Measurements from ENCODE around the gene ATG4B.
A peak's percentile ranks its signal among the peaks of the same experiment; 100 is the strongest.

ATG4B gene

DNA sequence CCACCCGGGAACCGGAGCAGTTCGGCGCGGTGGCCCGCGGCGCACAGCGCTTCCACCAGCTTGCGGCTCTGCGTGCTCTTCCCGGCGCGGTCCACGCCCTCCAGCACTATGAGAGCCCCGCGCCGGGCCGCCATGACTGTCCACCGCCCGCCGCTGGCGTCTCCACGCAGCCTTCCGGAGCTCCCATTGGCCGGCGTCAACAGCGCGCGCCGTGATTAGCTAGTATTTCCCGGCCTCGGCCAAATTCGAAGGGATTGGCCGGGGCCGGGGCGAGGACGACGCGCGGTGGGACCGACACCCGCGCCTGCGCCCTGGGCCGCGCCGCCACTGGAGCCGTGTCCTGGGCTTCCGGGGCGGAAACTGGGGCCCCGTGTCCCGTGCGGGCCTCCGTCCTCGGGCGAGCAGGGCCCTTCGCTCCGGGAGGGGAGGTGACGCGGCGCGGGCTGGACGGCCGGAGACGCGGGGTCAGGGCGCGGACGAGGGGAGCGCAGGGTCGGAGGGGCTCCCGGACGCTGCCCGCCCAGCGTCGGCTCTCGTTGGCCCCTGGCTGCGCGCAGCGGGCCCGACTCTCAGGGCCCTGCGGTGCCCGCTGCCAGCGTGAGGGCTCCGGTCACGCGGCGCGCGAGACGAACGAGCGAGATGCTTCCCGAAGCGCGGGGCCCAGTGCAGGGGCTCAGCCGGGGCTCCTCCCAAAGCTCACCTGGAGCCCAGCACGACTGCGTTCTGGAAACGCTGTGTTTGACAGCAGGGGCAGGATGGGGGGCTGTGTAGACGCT is 49.3 kb downstream of the ATG4B start, which contains the start of gene DTYMK:
DTYMK (minus strand) TSS at position 166 of the 776 bp plus-strand sequence; CDS start at position 134, 32 bp downstream.
- Histone ChIP-seq H3K4ac (ENCODE audit: low read depth, low read length) (peak within 1 kb of the TSS; percentile 97), H2AK5ac (ENCODE audit: low read length) (peak within 1 kb of the TSS; percentile 82), H3K9ac (ENCODE audit: low read length) (peak within 1 kb of the TSS; percentile 99), H3K79me1 (ENCODE audit: low read length) (peaks cover 15% of the 10 kb centered on the region), H2BK5ac (ENCODE audit: low read length) (no peak within 1 kb of the TSS), H3K4me3 (ENCODE audit: low read length) (peak within 1 kb of the TSS; percentile 95), H2BK120ac (ENCODE audit: low read depth, low read length) (no peak within 1 kb of the TSS), H3K36me3 (ENCODE audit: control insufficient read depth, insufficient read depth, low read length) (peaks cover 3% of the 10 kb centered on the region), H4K5ac (ENCODE audit: low read length) (no peak within 1 kb of the TSS), H3K27ac (ENCODE audit: low read depth, low read length) (peak within 1 kb of the TSS; percentile 85), H3K4me1 (ENCODE audit: control insufficient read depth, low read depth, low read length) (peaks cover 3% of the 10 kb centered on the region), H3K4me2 (ENCODE audit: low read length) (peak within 1 kb of the TSS; percentile 91), H4K8ac (ENCODE audit: low read depth, low read length) (peak within 1 kb of the TSS; percentile 65), H3K56ac (ENCODE audit: low read length) (peak within 1 kb of the TSS; percentile 96), H3K79me2 (ENCODE audit: control insufficient read depth, insufficient read depth, low read length) (peaks cover 16% of the 10 kb centered on the region), H3K18ac (ENCODE audit: low read length) (peak within 1 kb of the TSS; percentile 82), H3K27me3 (ENCODE audit: insufficient read depth, low read length, poor library complexity) (no peaks in the 10 kb centered on the region), H3K23ac (ENCODE audit: low read length) (peak within 1 kb of the TSS; percentile 24), H2BK15ac (replicated peaks; ENCODE audit: low read depth) (no peak within 1 kb of the TSS)
- peak; percentile 97 for DNase-seq
- no CpG with 5 or more reads among the region's 102 CpGs for WGBS (ENCODE audit: extremely low coverage, insufficient coverage, low lambda C conversion rate)

DNA sequence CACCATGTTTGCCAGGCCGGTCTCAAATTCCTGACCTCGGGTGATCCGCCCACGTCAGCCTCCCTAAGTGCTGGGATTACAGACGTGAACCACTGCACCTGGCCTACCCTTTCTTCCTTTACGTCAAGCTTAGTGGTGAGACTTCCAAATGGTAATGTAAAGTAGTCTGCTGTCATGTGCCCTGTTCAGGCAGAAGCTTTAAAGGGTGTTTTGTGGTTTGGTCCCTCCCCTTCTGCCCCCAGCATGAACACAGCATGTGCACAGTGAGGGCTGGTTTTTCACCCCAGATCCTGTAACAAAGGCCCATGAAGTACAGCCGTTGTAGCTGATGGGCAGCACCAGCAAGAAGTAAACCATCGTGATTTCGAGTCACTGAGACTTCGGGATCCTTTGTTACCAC is 51.8 kb downstream of the ATG4B start:
- Histone ChIP-seq H3K36me3 (ENCODE audit: control insufficient read depth, insufficient read depth, low read length) (peaks cover 2% of the 10 kb centered on the region), H3K56ac (ENCODE audit: low read length) (no peak overlapping the region), H3K79me1 (ENCODE audit: low read length) (peaks cover 10% of the 10 kb centered on the region), H4K8ac (ENCODE audit: low read depth, low read length) (no peak overlapping the region), H2AK5ac (ENCODE audit: low read length) (no peak overlapping the region), H3K27ac (ENCODE audit: low read depth, low read length) (no peak overlapping the region), H3K4me1 (ENCODE audit: control insufficient read depth, low read depth, low read length) (peaks cover 3% of the 10 kb centered on the region), H2BK120ac (ENCODE audit: low read depth, low read length) (no peak overlapping the region), H3K23ac (ENCODE audit: low read length) (no peak overlapping the region), H3K18ac (ENCODE audit: low read length) (no peak overlapping the region), H4K5ac (ENCODE audit: low read length) (no peak overlapping the region), H3K4me2 (ENCODE audit: low read length) (no peak overlapping the region), H3K4ac (ENCODE audit: low read depth, low read length) (no peak overlapping the region), H2BK5ac (ENCODE audit: low read length) (no peak overlapping the region), H2BK15ac (replicated peaks; ENCODE audit: low read depth) (no peak overlapping the region), H3K4me3 (ENCODE audit: low read length) (no peak overlapping the region), H3K27me3 (ENCODE audit: insufficient read depth, low read length, poor library complexity) (no peaks in the 10 kb centered on the region), H3K79me2 (ENCODE audit: control insufficient read depth, insufficient read depth, low read length) (peaks cover 15% of the 10 kb centered on the region), H3K9ac (ENCODE audit: low read length) (no peak overlapping the region)
- WGBS (ENCODE audit: extremely low coverage, insufficient coverage, low lambda C conversion rate): no CpG with 5 or more reads among the region's 10 CpGs
- DNase-seq: no peak

GRCh38 chr2:241690202-241690717 is 52.8 kb downstream of the ATG4B start:
- no CpG with 5 or more reads among the region's 6 CpGs for whole genome bisulfite sequencing (ENCODE audit: extremely low coverage, insufficient coverage, low lambda C conversion rate)
- no peak overlapping the region for H2BK15ac ChIP-seq (replicated peaks; ENCODE audit: low read depth)
- H3K4ac ChIP-seq (ENCODE audit: low read depth, low read length): no peak overlapping the region
- no peak overlapping the region for H3K27ac ChIP-seq (ENCODE audit: low read depth, low read length)
- no peak overlapping the region for H3K18ac ChIP-seq (ENCODE audit: low read length)
- no peak overlapping the region for H3K4me3 ChIP-seq (ENCODE audit: low read length)
- H3K79me2 ChIP-seq (ENCODE audit: control insufficient read depth, insufficient read depth, low read length): peaks cover 15% of the 10 kb centered on the region
- no peak overlapping the region for H2BK5ac ChIP-seq (ENCODE audit: low read length)
- H2BK120ac ChIP-seq (ENCODE audit: low read depth, low read length): no peak overlapping the region
- peaks cover 3% of the 10 kb centered on the region for H3K4me1 ChIP-seq (ENCODE audit: control insufficient read depth, low read depth, low read length)
- H3K23ac ChIP-seq (ENCODE audit: low read length): no peak overlapping the region
- H3K56ac ChIP-seq (ENCODE audit: low read length): no peak overlapping the region
- H3K79me1 ChIP-seq (ENCODE audit: low read length): peaks cover 10% of the 10 kb centered on the region
- no peak overlapping the region for H3K4me2 ChIP-seq (ENCODE audit: low read length)
- no peak overlapping the region for H2AK5ac ChIP-seq (ENCODE audit: low read length)
- no peak for DNase-seq
- peaks cover 2% of the 10 kb centered on the region for H3K36me3 ChIP-seq (ENCODE audit: control insufficient read depth, insufficient read depth, low read length)
- H4K5ac ChIP-seq (ENCODE audit: low read length): no peak overlapping the region
- no peak overlapping the region for H3K9ac ChIP-seq (ENCODE audit: low read length)
- no peaks in the 10 kb centered on the region for H3K27me3 ChIP-seq (ENCODE audit: insufficient read depth, low read length, poor library complexity)
- H4K8ac ChIP-seq (ENCODE audit: low read depth, low read length): no peak overlapping the region

DNA sequence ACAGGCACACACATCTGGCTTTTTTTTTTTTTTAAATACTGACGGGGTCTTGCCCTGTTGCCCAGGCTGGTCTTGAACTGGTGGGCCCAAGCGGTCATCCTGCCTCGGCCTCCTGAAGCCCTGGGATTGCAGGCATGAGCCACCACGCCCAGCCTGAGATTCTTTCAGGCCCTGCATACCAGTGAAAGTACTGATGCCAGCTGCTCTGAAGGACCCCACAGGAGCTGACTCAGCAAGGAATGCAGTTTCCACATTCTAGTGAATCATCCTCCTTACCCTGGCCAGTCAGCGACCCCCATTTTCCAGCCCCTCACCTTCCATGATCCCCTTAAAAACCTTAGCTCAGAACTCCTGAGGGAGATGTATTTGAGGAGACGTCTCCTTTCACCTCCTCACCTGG is 55.0 kb downstream of the ATG4B start:
- Histone ChIP-seq H4K8ac (ENCODE audit: low read depth, low read length) (no peak overlapping the region), H3K4ac (ENCODE audit: low read depth, low read length) (no peak overlapping the region), H3K27ac (ENCODE audit: low read depth, low read length) (no peak overlapping the region), H3K4me3 (ENCODE audit: low read length) (no peak overlapping the region), H3K56ac (ENCODE audit: low read length) (no peak overlapping the region), H3K4me2 (ENCODE audit: low read length) (no peak overlapping the region), H2AK5ac (ENCODE audit: low read length) (no peak overlapping the region), H3K9ac (ENCODE audit: low read length) (no peak overlapping the region), H3K27me3 (ENCODE audit: insufficient read depth, low read length, poor library complexity) (no peaks in the 10 kb centered on the region), H3K79me2 (ENCODE audit: control insufficient read depth, insufficient read depth, low read length) (peaks cover 7% of the 10 kb centered on the region), H3K79me1 (ENCODE audit: low read length) (peaks cover 5% of the 10 kb centered on the region), H3K36me3 (ENCODE audit: control insufficient read depth, insufficient read depth, low read length) (peaks cover 2% of the 10 kb centered on the region), H2BK15ac (replicated peaks; ENCODE audit: low read depth) (no peak overlapping the region), H2BK120ac (ENCODE audit: low read depth, low read length) (no peak overlapping the region), H4K5ac (ENCODE audit: low read length) (no peak overlapping the region), H2BK5ac (ENCODE audit: low read length) (no peak overlapping the region), H3K23ac (ENCODE audit: low read length) (no peak overlapping the region), H3K18ac (ENCODE audit: low read length) (no peak overlapping the region), H3K4me1 (ENCODE audit: control insufficient read depth, low read depth, low read length) (peaks cover 3% of the 10 kb centered on the region)
- WGBS (ENCODE audit: extremely low coverage, insufficient coverage, low lambda C conversion rate): no CpG with 5 or more reads among the region's 6 CpGs
- peak; percentile 58 for DNase-seq

GRCh38 chr2:241695651-241696050 is 58.2 kb downstream of the ATG4B start:
- H3K27ac ChIP-seq (ENCODE audit: low read depth, low read length): no peak overlapping the region
- H3K79me2 ChIP-seq (ENCODE audit: control insufficient read depth, insufficient read depth, low read length): no peaks in the 10 kb centered on the region
- H3K27me3 ChIP-seq (ENCODE audit: insufficient read depth, low read length, poor library complexity): no peaks in the 10 kb centered on the region
- no peak overlapping the region for H2AK5ac ChIP-seq (ENCODE audit: low read length)
- H3K36me3 ChIP-seq (ENCODE audit: control insufficient read depth, insufficient read depth, low read length): peaks cover 2% of the 10 kb centered on the region
- H3K4me3 ChIP-seq (ENCODE audit: low read length): no peak overlapping the region
- no peak overlapping the region for H4K8ac ChIP-seq (ENCODE audit: low read depth, low read length)
- no peak overlapping the region for H3K56ac ChIP-seq (ENCODE audit: low read length)
- no peak overlapping the region for H3K18ac ChIP-seq (ENCODE audit: low read length)
- no peak overlapping the region for H2BK120ac ChIP-seq (ENCODE audit: low read depth, low read length)
- no peak overlapping the region for H4K5ac ChIP-seq (ENCODE audit: low read length)
- no peak overlapping the region for H3K9ac ChIP-seq (ENCODE audit: low read length)
- no CpG with 5 or more reads among the region's 4 CpGs for WGBS (ENCODE audit: extremely low coverage, insufficient coverage, low lambda C conversion rate)
- no peak overlapping the region for H3K23ac ChIP-seq (ENCODE audit: low read length)
- H3K4ac ChIP-seq (ENCODE audit: low read depth, low read length): no peak overlapping the region
- DNase-seq: no peak
- H2BK5ac ChIP-seq (ENCODE audit: low read length): no peak overlapping the region
- no peak overlapping the region for H3K4me2 ChIP-seq (ENCODE audit: low read length)
- no peaks in the 10 kb centered on the region for H3K79me1 ChIP-seq (ENCODE audit: low read length)
- no peak overlapping the region for H2BK15ac ChIP-seq (replicated peaks; ENCODE audit: low read depth)
- H3K4me1 ChIP-seq (ENCODE audit: control insufficient read depth, low read depth, low read length): no peaks in the 10 kb centered on the region

Data from mesendoderm (in vitro differentiated cells).